Nephron progenitor cell (in vitro differentiated cells): ENCODE data around the gene KRT86.
A peak's percentile ranks its signal among the peaks of the same experiment; 100 is the strongest.
"Not testable (repeated sequence)": the region's sequence is repeated elsewhere in the genome, so short reads cannot be mapped to it uniquely, and the experiment has no call there.

Experiments
- DNase-seq: peaks from one replicate; pipeline ENCODE4 v3.0.0; 2021
- H3K27ac Mint-ChIP-seq: 2 replicates; pipeline ENCODE4 v1.8.0; 2021; ENCODE audit warnings: mild to moderate bottlenecking, moderate library complexity, mixed read lengths
- H3K27me3 Mint-ChIP-seq: 2 replicates; pipeline ENCODE4 v1.8.0; 2021; ENCODE audit warnings: mild to moderate bottlenecking, low read depth, mixed read lengths; ENCODE audit not compliant: poor library complexity
- H3K36me3 Mint-ChIP-seq: 2 replicates; pipeline ENCODE4 v1.8.0; 2021; ENCODE audit warnings: low read depth, mixed read lengths
- H3K4me1 Mint-ChIP-seq: 2 replicates; pipeline ENCODE4 v1.8.0; 2021; ENCODE audit warnings: mixed read lengths
- H3K4me3 Mint-ChIP-seq: 2 replicates; pipeline ENCODE4 v1.8.0; 2021; ENCODE audit warnings: mild to moderate bottlenecking, moderate library complexity, mixed read lengths
- H3K9me3 Mint-ChIP-seq: 2 replicates; pipeline ENCODE4 v1.8.0; 2021; ENCODE audit warnings: mild to moderate bottlenecking, moderate library complexity, mixed read lengths
- TF ChIP-seq, protein P1 (sequence below): fragments of 200-600 bp; sonication (generic); IDR thresholded peaks from 2 replicates; pipeline ENCODE4 v1.5.0; 2021; ENCODE audit warnings: antibody characterized with exemption

KRT86 gene

DNA sequence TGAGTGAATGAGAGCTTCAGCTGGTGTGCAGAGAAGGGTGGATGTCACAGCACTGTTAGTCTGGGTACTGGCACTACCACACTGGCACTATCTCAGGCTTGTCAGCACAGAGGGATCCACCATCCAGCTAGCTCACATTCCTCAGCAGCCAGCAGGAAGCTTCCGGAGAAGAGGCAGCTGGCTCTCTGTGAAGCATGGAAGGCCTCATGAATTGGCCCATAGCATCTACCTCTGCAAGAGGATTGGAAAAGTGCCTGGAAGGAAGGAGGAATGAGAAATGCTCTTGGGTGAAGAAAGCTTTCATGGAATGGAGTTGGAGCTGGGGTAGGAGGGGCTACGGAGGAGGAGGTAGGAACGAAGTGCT lies 36.8 kb downstream of the KRT86 start:
- H3K27me3 Mint-ChIP-seq = peaks cover 57% of the 10 kb centered on the region
- TF ChIP-seq, protein P1, sequence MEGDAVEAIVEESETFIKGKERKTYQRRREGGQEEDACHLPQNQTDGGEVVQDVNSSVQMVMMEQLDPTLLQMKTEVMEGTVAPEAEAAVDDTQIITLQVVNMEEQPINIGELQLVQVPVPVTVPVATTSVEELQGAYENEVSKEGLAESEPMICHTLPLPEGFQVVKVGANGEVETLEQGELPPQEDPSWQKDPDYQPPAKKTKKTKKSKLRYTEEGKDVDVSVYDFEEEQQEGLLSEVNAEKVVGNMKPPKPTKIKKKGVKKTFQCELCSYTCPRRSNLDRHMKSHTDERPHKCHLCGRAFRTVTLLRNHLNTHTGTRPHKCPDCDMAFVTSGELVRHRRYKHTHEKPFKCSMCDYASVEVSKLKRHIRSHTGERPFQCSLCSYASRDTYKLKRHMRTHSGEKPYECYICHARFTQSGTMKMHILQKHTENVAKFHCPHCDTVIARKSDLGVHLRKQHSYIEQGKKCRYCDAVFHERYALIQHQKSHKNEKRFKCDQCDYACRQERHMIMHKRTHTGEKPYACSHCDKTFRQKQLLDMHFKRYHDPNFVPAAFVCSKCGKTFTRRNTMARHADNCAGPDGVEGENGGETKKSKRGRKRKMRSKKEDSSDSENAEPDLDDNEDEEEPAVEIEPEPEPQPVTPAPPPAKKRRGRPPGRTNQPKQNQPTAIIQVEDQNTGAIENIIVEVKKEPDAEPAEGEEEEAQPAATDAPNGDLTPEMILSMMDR = no peak
- no peak for DNase-seq

DNA sequence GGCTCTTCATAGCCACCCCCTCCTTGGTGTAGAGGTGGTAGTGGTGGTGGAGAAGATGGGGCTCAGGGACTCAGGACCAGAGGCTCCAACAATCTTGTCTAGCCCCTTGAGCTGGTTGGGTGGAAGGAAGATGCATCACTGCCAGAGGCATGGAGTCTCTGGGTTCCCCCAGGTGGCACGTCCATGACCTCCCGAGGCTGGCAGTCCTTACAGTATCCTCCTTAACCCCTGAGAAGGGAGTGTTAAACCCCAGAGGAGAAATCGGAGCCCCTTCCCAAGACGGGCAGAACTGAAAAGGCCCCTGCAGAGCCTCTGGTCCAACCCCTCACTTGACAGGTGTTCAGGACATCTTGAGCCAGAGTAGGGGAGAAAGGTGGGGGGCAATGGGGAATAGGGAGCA lies 37.6 kb downstream of the KRT86 start:
- no peaks in the 10 kb centered on the region for H3K36me3 Mint-ChIP-seq
- peaks cover 13% of the 10 kb centered on the region for H3K4me1 Mint-ChIP-seq
- H3K27ac Mint-ChIP-seq = no peak overlapping the region
- TF ChIP-seq, protein P1 = no peak
- no peak for DNase-seq
- H3K27me3 Mint-ChIP-seq = peaks cover 49% of the 10 kb centered on the region
- H3K9me3 Mint-ChIP-seq = no peaks in the 10 kb centered on the region
- H3K4me3 Mint-ChIP-seq = no peak overlapping the region

More for the DNA sequence above, 36.8 kb downstream of the KRT86 start:
- Mint-ChIP-seq H3K36me3 (no peaks in the 10 kb centered on the region), H3K9me3 (no peaks in the 10 kb centered on the region), H3K27ac (no peak overlapping the region), H3K4me3 (no peak overlapping the region), H3K4me1 (peaks cover 13% of the 10 kb centered on the region)

DNA sequence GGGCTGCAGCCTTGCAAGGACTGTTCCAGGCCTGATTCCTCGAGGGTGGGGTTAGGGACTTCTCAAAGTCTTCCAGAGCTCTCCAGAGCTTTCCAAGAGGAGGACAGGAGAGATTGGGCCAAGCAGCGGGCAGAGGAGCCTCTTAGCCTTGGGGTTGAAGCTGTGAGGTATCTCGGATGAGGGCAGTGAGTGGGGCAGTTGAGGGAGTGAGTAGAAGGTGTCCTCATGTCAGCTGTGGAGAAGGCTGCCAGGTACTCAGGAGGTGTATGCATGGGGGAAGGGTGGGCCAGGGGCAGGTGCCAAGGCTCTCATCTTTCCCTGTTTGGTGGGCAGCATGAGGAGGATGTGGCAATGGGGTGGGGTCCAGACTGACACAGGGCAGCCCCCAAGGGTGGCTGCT lies 39.0 kb downstream of the KRT86 start:
- no peaks in the 10 kb centered on the region for H3K9me3 Mint-ChIP-seq
- H3K27me3 Mint-ChIP-seq = peaks cover 35% of the 10 kb centered on the region
- H3K27ac Mint-ChIP-seq = no peak overlapping the region
- H3K4me3 Mint-ChIP-seq = no peak overlapping the region
- H3K36me3 Mint-ChIP-seq = no peaks in the 10 kb centered on the region
- TF ChIP-seq, protein P1 = no peak
- peaks cover 8% of the 10 kb centered on the region for H3K4me1 Mint-ChIP-seq
- DNase-seq = no peak

DNA sequence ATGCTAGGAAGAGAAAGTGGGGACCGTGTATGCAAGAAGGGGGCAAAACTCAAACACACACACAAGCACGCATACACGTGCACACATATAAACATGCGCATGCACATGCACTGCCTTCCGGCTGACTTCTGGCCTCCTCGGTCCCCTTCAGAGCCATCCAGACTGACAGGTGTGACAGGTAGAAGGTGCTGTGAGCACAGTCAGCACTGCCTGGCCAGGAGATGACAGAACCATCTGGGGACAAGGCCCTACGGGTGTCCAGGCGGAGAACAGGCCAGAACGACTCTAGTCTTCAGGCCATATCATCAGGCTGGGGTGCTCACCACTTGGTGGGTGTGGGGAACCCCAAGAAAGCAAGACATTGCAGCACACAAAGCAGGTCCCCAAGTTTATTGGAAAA lies 39.5 kb downstream of the KRT86 start:
- H3K27ac Mint-ChIP-seq = no peak overlapping the region
- no peak for DNase-seq
- no peaks in the 10 kb centered on the region for H3K9me3 Mint-ChIP-seq

DNA sequence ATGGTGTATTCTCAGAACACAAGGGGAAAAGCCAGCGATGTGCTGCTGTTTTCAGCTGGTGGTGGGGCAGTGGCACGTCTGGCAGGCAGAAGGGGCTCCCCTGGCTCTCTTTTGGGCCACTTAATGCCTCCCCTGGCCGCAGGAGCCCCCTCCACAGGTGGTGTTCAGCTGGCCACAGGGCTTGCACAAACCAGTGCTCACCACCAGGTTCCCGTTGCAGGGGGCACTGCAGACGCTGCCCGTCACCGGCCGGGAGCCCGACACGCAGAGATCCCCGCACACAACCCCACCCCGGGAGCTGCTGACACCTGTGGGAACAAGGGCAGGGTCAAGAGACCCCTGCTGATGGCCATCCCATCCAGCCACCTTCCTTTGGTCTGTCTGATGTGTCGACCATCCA lies 40.1 kb downstream of the KRT86 start:
- Mint-ChIP-seq H3K27ac (no peak overlapping the region), H3K4me1 (no peaks in the 10 kb centered on the region), H3K4me3 (no peak overlapping the region), H3K36me3 (no peaks in the 10 kb centered on the region), H3K27me3 (peaks cover 24% of the 10 kb centered on the region), H3K9me3 (no peaks in the 10 kb centered on the region)
- DNase-seq = no peak
- TF ChIP-seq, protein P1 = no peak

More for the DNA sequence above, 39.5 kb downstream of the KRT86 start:
- no peak overlapping the region for H3K4me3 Mint-ChIP-seq
- TF ChIP-seq, protein P1 = no peak
- peaks cover 4% of the 10 kb centered on the region for H3K4me1 Mint-ChIP-seq
- peaks cover 30% of the 10 kb centered on the region for H3K27me3 Mint-ChIP-seq
- no peaks in the 10 kb centered on the region for H3K36me3 Mint-ChIP-seq

DNA sequence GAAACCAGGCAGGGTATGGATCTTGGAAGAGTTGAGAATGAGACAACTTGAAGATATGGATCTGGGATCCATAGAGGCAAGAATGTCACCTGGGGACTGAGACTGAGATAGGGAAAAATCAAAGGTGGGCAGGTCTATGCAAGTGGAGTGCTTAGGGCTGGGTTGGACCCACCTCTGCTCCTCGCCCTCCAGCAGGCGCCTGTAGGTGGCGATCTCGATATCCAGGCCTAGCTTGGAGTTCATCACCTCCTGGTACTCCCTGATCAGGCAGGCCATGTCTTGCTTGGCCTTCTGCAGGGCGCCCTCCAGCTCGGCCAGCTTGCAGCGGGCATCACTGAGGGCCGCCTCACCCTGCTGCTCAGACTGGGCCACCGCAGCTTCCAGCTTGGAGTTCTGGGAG lies 41.3 kb downstream of the KRT86 start:
- not testable (repeated sequence) for H3K4me3 Mint-ChIP-seq, H3K4me1 Mint-ChIP-seq, H3K36me3 Mint-ChIP-seq, H3K27ac Mint-ChIP-seq, H3K9me3 Mint-ChIP-seq
- H3K27me3 Mint-ChIP-seq = peaks cover 15% of the 10 kb centered on the region
- peak; percentile 45 for DNase-seq
- TF ChIP-seq, protein P1 = peak; percentile 44
